Mucosa of rectum (tissue), 2 donors: ENCODE measurements around the gene PDE4DIP.
"Not testable (repeated sequence)": the region's sequence is repeated elsewhere in the genome, so short reads cannot be mapped to it uniquely, and the experiment has no call there.

Experiments used
- H3K27ac ChIP-seq, 2 donors: one replicate each; pipeline ENCODE4 v1.7.0; 2013; ENCODE audit warnings: inconsistent platforms in 2 of 2, low read depth in 2 of 2, low read length in 2 of 2
- H3K27me3 ChIP-seq, 2 donors: one replicate each; pipeline ENCODE4 v1.7.0; 2013; ENCODE audit warnings: low read length in 2 of 2; ENCODE audit not compliant: control insufficient read depth in 2 of 2, insufficient read depth in 2 of 2
- H3K36me3 ChIP-seq, 2 donors: one replicate each; pipeline ENCODE4 v1.7.0; 2013; ENCODE audit warnings: low read length in 2 of 2; ENCODE audit not compliant: control insufficient read depth in 2 of 2, insufficient read depth in 2 of 2
- H3K4me1 ChIP-seq, 2 donors: one replicate each; pipeline ENCODE4 v1.7.0; 2013; ENCODE audit warnings: low read length in 2 of 2, mild to moderate bottlenecking in 1 of 2; ENCODE audit not compliant: control insufficient read depth in 2 of 2, insufficient read depth in 2 of 2
- H3K4me3 ChIP-seq, 2 donors: one replicate each; pipeline ENCODE4 v1.7.0; 2013; ENCODE audit warnings: low read length in 2 of 2
- H3K9ac ChIP-seq, 2 donors: one replicate each; pipeline ENCODE4 v1.7.0; 2013; ENCODE audit warnings: low read length in 2 of 2, low read depth in 1 of 2, mild to moderate bottlenecking in 1 of 2
- H3K9me3 ChIP-seq, 2 donors: one replicate each; pipeline ENCODE4 v1.7.0; 2013; ENCODE audit warnings: low read length in 2 of 2; ENCODE audit not compliant: control insufficient read depth in 2 of 2
- donor health status: healthy.
- donor health status: Normal muscosa, but diverticular disease.

The PDE4DIP gene

GRCh38 chr1:148890075-148890568 is 45.9 kb downstream of the PDE4DIP start:
- H3K4me3 ChIP-seq, result not testable (repeated sequence)

DNA sequence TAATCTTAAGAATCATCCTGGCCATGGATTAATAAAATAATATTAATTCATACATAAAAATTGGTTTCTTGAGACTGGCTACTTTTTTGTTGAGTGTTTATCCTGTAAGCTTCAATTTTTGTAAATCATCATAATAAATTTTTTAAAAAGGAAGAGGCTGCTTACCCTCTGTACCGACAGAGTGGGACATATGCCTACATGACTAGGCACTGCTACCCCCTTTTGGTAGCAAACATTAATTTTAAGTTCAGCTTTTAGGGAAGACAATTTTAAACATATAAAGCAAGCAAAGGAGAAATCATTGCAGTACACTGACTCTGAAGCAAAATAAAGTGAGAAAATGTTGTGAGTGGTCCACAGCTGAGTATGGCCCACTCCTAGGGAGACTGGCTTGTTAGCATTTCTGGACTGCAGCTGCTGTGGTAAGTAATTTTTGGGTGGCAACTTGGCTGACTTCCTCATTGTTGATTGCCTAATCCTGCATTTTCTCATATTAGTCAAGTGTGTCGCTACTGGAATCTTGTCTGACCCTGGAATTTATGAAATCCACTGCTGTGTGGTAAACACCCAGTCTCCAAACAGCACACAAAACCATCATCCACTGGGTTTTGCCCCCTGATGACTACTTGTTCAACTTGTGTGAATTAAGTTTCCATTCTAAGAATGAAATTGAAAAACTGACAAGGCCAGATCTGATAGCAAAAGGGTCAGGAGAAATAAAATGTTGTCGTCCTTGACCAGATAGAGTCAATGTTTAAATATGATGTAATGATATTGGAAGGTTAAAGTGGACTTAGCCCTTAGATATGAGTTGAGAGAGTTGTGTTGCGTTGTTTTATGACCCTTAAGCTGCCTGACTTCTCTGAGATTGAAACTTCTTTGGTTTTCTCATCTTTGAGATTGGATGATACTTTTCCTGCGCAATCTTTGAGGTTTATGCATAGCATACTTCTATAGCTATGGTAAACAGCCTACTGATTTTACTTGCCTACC is 50.4 kb downstream of the PDE4DIP start:
- not testable (repeated sequence) for H3K27me3 ChIP-seq, H3K4me3 ChIP-seq

More at GRCh38 chr1:148890075-148890568, 45.9 kb downstream of the PDE4DIP start:
- H3K27ac ChIP-seq, H3K9ac ChIP-seq, H3K9me3 ChIP-seq, H3K27me3 ChIP-seq, H3K4me1 ChIP-seq, H3K36me3 ChIP-seq: not testable (repeated sequence)

DNA sequence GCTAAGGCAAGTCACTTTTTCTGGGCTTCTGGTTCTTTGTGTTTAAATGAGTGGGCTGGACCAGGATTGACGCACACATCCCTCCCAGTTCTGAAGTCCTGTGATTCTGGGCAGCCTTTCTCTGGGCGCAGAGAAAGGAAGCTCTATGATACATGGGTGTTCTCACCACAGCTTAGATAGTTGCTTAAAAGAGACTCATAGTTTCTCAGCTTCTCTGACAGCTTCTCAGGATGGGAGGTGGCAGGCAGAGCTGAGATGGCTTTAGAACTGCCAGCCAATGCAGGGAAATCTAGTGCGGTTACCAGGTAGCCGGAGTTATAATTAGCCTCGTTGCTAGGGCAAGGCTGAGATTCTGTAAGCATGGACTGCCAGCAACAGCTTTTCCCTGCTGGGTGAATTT is 55.8 kb downstream of the PDE4DIP start:
- H3K4me3 ChIP-seq, H3K36me3 ChIP-seq, H3K27ac ChIP-seq, H3K4me1 ChIP-seq, H3K9ac ChIP-seq, H3K27me3 ChIP-seq, H3K9me3 ChIP-seq: not testable (repeated sequence)

More for the DNA sequence above, 50.4 kb downstream of the PDE4DIP start:
- not testable (repeated sequence) for H3K36me3 ChIP-seq, H3K9ac ChIP-seq, H3K27ac ChIP-seq, H3K4me1 ChIP-seq, H3K9me3 ChIP-seq

DNA sequence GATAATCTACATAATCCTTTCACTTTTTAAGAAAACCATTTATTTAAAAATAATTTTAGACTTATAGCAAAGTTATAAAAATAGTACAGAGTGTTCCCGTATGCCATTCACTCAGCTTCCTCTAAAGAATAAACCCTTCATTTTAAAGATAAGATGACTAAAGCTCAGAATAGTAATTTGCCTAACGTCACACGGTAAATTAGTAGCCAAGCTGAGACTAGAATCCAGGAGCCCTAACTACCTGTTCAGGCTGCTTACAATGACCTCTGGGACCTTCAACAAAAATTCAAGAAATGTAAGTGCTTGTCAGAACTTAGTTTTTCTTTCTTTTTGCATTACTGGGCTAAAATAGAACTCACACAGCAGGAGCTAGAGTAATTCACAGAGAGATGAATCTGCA is 56.5 kb downstream of the PDE4DIP start:
- not testable (repeated sequence) for H3K27me3 ChIP-seq, H3K27ac ChIP-seq, H3K9ac ChIP-seq, H3K4me3 ChIP-seq, H3K4me1 ChIP-seq, H3K9me3 ChIP-seq, H3K36me3 ChIP-seq

DNA sequence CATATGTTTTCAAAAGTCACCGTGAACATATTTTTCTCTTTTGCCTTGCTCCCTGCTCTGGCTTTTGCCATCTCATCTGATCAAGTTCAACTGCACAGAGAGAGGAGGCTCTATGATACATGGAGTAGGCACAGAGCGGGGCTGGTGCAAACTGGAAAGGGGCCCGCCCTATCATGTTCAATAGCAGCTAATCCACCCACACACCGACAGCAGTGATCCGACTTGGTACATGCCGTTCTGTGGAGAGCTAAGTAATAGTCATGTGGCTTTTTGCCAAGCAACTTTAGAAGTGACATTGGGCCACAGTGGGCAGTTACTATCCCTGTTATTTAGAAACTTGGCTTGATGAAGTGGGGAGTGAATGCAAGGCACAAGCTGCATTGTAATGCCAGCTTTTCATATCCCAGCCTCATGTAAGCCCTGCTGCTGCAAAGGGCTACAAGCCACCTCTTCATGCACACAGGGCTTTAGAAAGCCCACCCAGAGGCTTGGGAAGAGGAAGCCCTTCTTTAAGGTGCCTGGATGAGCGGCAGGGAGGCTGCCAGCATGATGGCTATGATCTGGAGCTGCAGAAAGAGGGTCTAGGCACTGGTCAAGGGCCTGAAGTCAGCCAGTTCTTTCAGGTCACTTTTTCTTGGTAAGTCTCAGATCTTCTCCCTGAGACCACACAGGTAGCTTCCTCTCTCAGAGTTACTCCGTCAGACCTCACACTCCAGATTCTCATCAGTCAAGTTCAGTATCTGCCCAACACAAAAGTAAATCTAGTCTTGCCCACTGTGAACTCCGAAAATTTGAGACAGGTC is 57.1 kb downstream of the PDE4DIP start:
- H3K27me3 ChIP-seq, H3K9ac ChIP-seq, H3K27ac ChIP-seq, H3K4me1 ChIP-seq, H3K36me3 ChIP-seq, H3K9me3 ChIP-seq, H3K4me3 ChIP-seq: not testable (repeated sequence)

GRCh38 chr1:148901953-148902341 is 57.7 kb downstream of the PDE4DIP start:
- not testable (repeated sequence) for H3K27ac ChIP-seq

GRCh38 chr1:148909219-148909826 is 65.1 kb downstream of the PDE4DIP start:
- not testable (repeated sequence) for H3K9me3 ChIP-seq, H3K36me3 ChIP-seq, H3K4me1 ChIP-seq, H3K4me3 ChIP-seq, H3K27me3 ChIP-seq, H3K9ac ChIP-seq, H3K27ac ChIP-seq

More at GRCh38 chr1:148901953-148902341, 57.7 kb downstream of the PDE4DIP start:
- not testable (repeated sequence) for H3K9me3 ChIP-seq, H3K4me3 ChIP-seq, H3K4me1 ChIP-seq, H3K27me3 ChIP-seq, H3K36me3 ChIP-seq, H3K9ac ChIP-seq

- not testable (repeated sequence) for H3K36me3 ChIP-seq, H3K9ac ChIP-seq, H3K27ac ChIP-seq, H3K4me3 ChIP-seq, H3K9me3 ChIP-seq, H3K27me3 ChIP-seq, H3K4me1 ChIP-seq
Measured at GRCh38 chr1:148911303-148911928, 67.2 kb downstream of the PDE4DIP start.

GRCh38 chr1:148916222-148916621 is 72.0 kb downstream of the PDE4DIP start:
- H3K4me3 ChIP-seq, H3K4me1 ChIP-seq, H3K9me3 ChIP-seq, H3K27me3 ChIP-seq, H3K27ac ChIP-seq, H3K36me3 ChIP-seq, H3K9ac ChIP-seq: not testable (repeated sequence)
